ENCODE data around the gene CCRL2.
"Not testable (repeated sequence)": the region's sequence is repeated elsewhere in the genome, so short reads cannot be mapped to it uniquely, and the experiment has no call there.

CCRL2 gene

GRCh38 chr3:46372492-46373359 is 34.3 kb upstream of the CCRL2 start:
- no peaks in the 10 kb centered on the region for H3K36me3 Mint-ChIP-seq
- no peaks in the 10 kb centered on the region for H3K9me3 Mint-ChIP-seq
- H3K27ac Mint-ChIP-seq, result no peak overlapping the region
- no peak overlapping the region for H3K4me3 Mint-ChIP-seq
- no peaks in the 10 kb centered on the region for H3K27me3 Mint-ChIP-seq
- H3K4me1 Mint-ChIP-seq, result peaks cover 40% of the 10 kb centered on the region

DNA sequence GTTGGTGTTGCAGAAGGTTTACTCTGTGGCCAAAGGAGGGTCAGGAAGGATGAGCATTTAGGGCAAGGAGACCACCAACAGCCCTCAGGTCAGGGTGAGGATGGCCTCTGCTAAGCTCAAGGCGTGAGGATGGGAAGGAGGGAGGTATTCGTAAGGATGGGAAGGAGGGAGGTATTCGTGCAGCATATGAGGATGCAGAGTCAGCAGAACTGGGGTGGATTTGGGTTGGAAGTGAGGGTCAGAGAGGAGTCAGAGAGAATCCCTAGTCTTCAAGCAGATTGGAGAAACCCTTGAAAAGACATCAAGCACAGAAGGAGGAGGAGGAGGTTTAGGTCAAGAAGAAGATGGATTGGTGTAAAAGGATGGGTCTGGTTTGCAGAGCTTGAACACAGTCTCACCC is 32.3 kb upstream of the CCRL2 start:
- no peak overlapping the region for H3K27ac Mint-ChIP-seq
- no peaks in the 10 kb centered on the region for H3K36me3 Mint-ChIP-seq
- H3K4me1 Mint-ChIP-seq, result peaks cover 34% of the 10 kb centered on the region
- H3K9me3 Mint-ChIP-seq, result no peaks in the 10 kb centered on the region
- no peak overlapping the region for H3K4me3 Mint-ChIP-seq
- H3K27me3 Mint-ChIP-seq, result no peaks in the 10 kb centered on the region

GRCh38 chr3:46375218-46375617 is 31.8 kb upstream of the CCRL2 start:
- Mint-ChIP-seq H3K4me1 (peaks cover 29% of the 10 kb centered on the region), H3K27me3 (no peaks in the 10 kb centered on the region), H3K4me3 (no peak overlapping the region), H3K27ac (no peak overlapping the region), H3K9me3 (no peaks in the 10 kb centered on the region), H3K36me3 (no peaks in the 10 kb centered on the region)

- no peak overlapping the region for H3K27ac Mint-ChIP-seq
- no peaks in the 10 kb centered on the region for H3K9me3 Mint-ChIP-seq
- peaks cover 30% of the 10 kb centered on the region for H3K4me1 Mint-ChIP-seq
- no peak overlapping the region for H3K4me3 Mint-ChIP-seq
- H3K36me3 Mint-ChIP-seq, result no peaks in the 10 kb centered on the region
- H3K27me3 Mint-ChIP-seq, result no peaks in the 10 kb centered on the region
These were observed 31.2 kb upstream of the CCRL2 start for GRCh38 chr3:46375814-46376213.

DNA sequence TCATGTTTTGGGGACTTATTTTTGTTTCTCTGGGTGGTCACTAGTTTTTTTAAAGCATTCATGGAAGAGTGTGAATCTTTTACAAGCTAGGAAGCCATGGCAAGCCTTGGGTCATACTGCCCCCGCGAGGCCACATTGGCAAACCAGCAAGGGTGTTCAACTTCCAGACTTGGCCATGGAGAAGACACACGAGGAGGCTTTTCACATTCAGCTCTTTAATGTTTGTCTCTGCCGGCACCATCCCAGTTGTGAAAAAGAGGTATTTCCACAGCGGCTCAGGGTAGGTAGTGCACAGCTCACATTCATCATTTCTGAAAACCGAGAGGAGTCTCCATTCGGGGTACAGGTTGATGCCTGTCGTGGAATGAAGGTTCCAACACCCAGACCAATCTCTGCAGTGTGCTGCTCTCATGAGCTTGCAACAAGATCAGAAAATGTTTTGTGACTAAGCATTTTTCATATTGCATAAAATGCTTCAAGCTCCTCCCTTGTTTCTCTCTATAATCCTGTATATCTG is 28.6 kb upstream of the CCRL2 start:
- H3K4me3 Mint-ChIP-seq, result no peak overlapping the region
- H3K27ac Mint-ChIP-seq, result peak overlapping the region; percentile 31

DNA sequence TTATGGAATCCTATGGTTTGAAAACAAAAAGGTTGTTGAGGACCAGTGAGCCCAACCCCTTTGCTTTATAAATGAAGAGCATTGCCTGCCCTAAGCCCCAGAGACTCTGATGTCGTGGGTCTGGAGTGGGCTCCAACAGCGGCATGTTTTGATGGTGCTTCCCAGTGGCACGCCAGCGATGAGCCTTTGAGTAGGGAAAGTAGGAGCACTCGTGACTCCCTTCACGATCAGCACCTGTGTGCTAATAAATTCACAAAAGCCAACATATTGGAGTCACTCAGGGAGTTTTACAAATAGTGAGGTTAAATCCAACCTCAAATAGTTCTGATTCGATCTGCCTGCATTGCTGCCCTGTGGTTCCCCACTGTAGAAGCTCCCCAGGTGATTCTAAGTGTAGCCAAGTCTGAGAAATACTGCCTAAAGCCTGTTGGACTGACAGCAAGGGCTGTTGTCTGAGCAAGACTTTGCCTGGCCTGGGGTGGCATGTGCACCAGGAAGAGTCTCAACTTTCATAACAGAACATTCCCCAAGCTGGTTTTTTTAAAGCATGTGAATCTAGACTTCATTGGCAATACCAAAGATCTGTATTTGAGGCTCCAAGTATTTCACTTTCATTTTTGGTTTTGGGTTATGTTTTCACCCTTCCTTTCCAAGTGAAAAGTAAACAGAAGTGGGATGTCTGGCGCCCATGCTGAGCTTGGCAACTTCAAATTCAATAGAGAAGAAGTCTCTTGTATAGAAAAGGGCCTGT is 26.4 kb upstream of the CCRL2 start:
- H3K4me1 Mint-ChIP-seq, result peaks cover 24% of the 10 kb centered on the region

More for the DNA sequence above, 28.6 kb upstream of the CCRL2 start:
- no peaks in the 10 kb centered on the region for H3K27me3 Mint-ChIP-seq
- no peaks in the 10 kb centered on the region for H3K9me3 Mint-ChIP-seq
- H3K4me1 Mint-ChIP-seq, result peaks cover 33% of the 10 kb centered on the region
- no peaks in the 10 kb centered on the region for H3K36me3 Mint-ChIP-seq

GRCh38 chr3:46381625-46382024 is 25.4 kb upstream of the CCRL2 start:
- Mint-ChIP-seq H3K9me3 (no peaks in the 10 kb centered on the region), H3K27ac (no peak overlapping the region), H3K36me3 (no peaks in the 10 kb centered on the region), H3K4me3 (no peak overlapping the region), H3K4me1 (peaks cover 20% of the 10 kb centered on the region), H3K27me3 (no peaks in the 10 kb centered on the region)

More for the DNA sequence above, 26.4 kb upstream of the CCRL2 start:
- H3K27ac Mint-ChIP-seq, result no peak overlapping the region
- no peak overlapping the region for H3K4me3 Mint-ChIP-seq
- H3K36me3 Mint-ChIP-seq, result no peaks in the 10 kb centered on the region
- no peaks in the 10 kb centered on the region for H3K9me3 Mint-ChIP-seq
- no peaks in the 10 kb centered on the region for H3K27me3 Mint-ChIP-seq

GRCh38 chr3:46383211-46383950 is 23.7 kb upstream of the CCRL2 start:
- Mint-ChIP-seq H3K4me1 (peaks cover 17% of the 10 kb centered on the region), H3K27ac (no peak overlapping the region), H3K36me3 (no peaks in the 10 kb centered on the region), H3K27me3 (no peaks in the 10 kb centered on the region), H3K9me3 (no peaks in the 10 kb centered on the region), H3K4me3 (no peak overlapping the region)

GRCh38 chr3:46383951-46384330 is 23.1 kb upstream of the CCRL2 start:
- no peak overlapping the region for H3K4me3 Mint-ChIP-seq
- H3K4me1 Mint-ChIP-seq, result peaks cover 16% of the 10 kb centered on the region
- H3K27me3 Mint-ChIP-seq, result no peaks in the 10 kb centered on the region
- H3K27ac Mint-ChIP-seq, result no peak overlapping the region
- H3K36me3 Mint-ChIP-seq, result no peaks in the 10 kb centered on the region
- H3K9me3 Mint-ChIP-seq, result no peaks in the 10 kb centered on the region

- Mint-ChIP-seq H3K36me3 (no peaks in the 10 kb centered on the region), H3K4me3 (no peak overlapping the region), H3K27me3 (no peaks in the 10 kb centered on the region), H3K27ac (no peak overlapping the region), H3K4me1 (peaks cover 7% of the 10 kb centered on the region), H3K9me3 (no peaks in the 10 kb centered on the region)
These were observed 20.9 kb upstream of the CCRL2 start for GRCh38 chr3:46386205-46386604.

DNA sequence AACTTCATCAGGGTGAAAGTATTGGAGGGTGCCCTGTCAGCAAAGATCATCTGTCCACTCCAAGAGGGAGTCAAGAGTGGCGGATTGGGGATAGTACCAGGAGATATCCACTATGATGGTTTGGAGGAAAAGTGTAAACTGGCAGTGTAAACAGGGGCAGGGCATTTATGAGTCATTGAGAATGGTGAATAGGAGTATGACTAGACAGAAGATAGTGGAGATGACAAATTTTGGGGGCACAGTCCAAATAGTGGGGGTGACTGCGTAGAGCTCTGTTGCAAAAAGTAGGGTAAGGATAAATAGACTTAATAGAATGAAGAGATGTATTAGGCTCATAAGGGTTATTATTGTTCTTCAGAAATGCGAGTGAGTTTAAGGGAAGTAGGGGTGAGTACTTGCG is 18.2 kb upstream of the CCRL2 start:
- H3K4me1 Mint-ChIP-seq, H3K27ac Mint-ChIP-seq, H3K4me3 Mint-ChIP-seq, H3K9me3 Mint-ChIP-seq, H3K27me3 Mint-ChIP-seq, H3K36me3 Mint-ChIP-seq: not testable (repeated sequence)

GRCh38 chr3:46389306-46389705 is 17.8 kb upstream of the CCRL2 start:
- Mint-ChIP-seq H3K27me3 (no peaks in the 10 kb centered on the region), H3K4me1 (no peaks in the 10 kb centered on the region), H3K9me3 (no peaks in the 10 kb centered on the region), H3K4me3 (no peak overlapping the region), H3K27ac (no peak overlapping the region), H3K36me3 (no peaks in the 10 kb centered on the region)

DNA sequence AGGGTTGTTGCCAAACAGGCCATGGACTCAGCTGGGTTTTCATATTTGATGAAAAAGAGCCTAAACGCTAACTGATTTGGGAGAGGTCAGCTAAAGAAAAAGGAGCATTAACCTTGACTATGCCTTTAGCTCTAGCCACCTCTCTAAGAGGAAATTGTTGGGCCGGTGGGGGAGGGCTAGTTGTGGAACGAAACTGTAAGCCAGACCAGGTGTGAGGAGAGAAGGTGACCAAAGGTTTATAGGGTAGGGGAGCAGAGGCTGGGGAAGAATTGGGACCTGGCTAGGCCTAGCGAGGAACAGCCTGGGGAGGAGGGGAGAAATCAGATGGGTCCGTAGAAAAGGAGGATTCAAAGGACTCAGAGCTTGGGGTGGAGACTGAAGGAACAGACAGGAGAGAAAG is 15.5 kb upstream of the CCRL2 start:
- H3K9me3 Mint-ChIP-seq, H3K4me3 Mint-ChIP-seq, H3K36me3 Mint-ChIP-seq, H3K4me1 Mint-ChIP-seq, H3K27ac Mint-ChIP-seq, H3K27me3 Mint-ChIP-seq: not testable (repeated sequence)

DNA sequence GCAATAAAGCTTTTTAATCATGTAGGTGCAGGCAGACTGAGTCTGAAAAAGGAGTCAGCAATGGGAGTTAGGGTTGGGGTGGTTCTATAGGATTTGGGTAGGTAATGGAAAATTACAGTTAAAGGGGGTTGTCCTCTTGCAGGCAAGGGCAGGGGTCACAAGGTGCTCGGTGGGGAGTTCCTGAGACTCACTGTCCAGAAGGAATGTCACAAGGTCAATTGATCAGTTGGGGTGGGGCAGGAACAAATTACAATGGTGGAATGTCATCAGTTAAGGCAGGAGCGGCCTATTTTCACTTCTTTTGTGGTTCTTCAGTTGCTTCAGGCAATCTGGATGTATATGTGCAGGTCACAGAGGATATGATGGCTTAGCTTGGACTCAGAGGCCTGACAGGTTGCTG is 14.0 kb upstream of the CCRL2 start:
- Mint-ChIP-seq H3K4me1 (no peaks in the 10 kb centered on the region), H3K27me3 (no peaks in the 10 kb centered on the region), H3K4me3 (no peak overlapping the region), H3K9me3 (no peaks in the 10 kb centered on the region), H3K36me3 (no peaks in the 10 kb centered on the region), H3K27ac (no peak overlapping the region)

DNA sequence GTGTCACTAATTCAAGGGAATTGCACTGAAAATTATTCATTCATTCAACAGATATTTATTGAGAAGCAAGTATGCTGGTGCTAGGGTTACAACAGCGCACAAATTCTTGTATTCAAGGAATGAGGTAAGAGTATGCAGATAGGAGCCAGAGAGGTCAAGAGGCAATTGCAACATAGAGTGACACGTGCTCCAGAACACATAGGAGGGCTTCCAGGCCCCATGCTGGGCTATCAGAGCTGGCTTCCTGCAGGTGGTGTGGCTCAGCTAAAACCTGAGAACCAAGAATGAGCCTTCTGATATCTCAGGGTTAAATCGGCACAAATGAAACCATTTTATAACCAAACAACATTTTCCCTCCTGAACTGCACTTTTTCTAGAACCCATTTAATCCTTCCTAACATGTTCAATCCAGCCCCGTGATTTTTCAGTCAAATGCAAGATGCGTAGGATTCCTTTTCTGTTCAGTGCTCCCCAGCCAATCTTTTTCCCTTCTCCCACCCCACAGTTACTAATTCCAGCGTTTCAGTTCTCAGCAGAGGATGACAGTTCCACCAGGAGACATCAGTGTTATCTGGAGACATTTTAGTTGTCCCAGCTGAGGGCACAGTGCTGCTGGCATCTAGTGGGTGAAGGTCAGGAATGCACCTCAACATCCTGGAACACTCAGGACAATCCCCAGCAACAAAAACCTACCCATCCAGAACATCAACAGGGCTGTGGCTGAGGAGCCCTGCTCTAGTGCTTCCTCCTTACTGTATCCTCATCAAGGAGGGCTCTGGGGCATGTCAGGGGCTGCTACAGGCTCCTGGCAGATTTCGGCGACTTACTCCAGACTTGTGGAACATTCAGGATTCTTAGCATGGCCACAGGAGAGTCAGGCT is 13.3 kb upstream of the CCRL2 start:
- Mint-ChIP-seq H3K36me3 (no peaks in the 10 kb centered on the region), H3K9me3 (no peaks in the 10 kb centered on the region), H3K27ac (peak overlapping the region; percentile 32), H3K4me1 (no peaks in the 10 kb centered on the region), H3K4me3 (no peak overlapping the region), H3K27me3 (no peaks in the 10 kb centered on the region)

All from activated naive CD4-positive, alpha-beta T cell treated with anti-CD3 and anti-CD28 coated beads, Interleukin-2, amount 50 U/mL, for 24 hours (primary cell).